DND-41 (cell line): ENCODE results near the gene SERGEF.
"Not testable (repeated sequence)": the region's sequence is repeated elsewhere in the genome, so short reads cannot be mapped to it uniquely, and the experiment has no call there.

ENCODE experiments used
- ATAC-seq: fragments of 200-7000 bp; cut with Tn5 transposase; 3 replicates; pipeline ENCODE4 v1.9.1; 2021; ENCODE audit warnings: low read depth; ENCODE audit not compliant: insufficient read depth
- DNase-seq: peaks from one replicate; pipeline ENCODE4 v3.0.0-alpha.2; 2020
- H2AFZ ChIP-seq: 2 replicates; pipeline ENCODE4 v1.6.0; 2012; ENCODE audit warnings: low read depth, low read length
- H3K27ac ChIP-seq: 2 replicates; pipeline ENCODE4 v1.5.1; 2012; ENCODE audit warnings: low read length, inconsistent platforms
- H3K27me3 ChIP-seq: fragments of 200-600 bp; sonication (generic); 2 replicates; pipeline ENCODE4 v1.6.0; 2012; ENCODE audit warnings: low read length, mild to moderate bottlenecking, inconsistent platforms; ENCODE audit not compliant: insufficient read depth, poor library complexity
- H3K36me3 ChIP-seq: 2 replicates; pipeline ENCODE4 v1.5.1; 2012; ENCODE audit warnings: low read length, inconsistent platforms; ENCODE audit not compliant: insufficient read depth
- H3K4me1 ChIP-seq: 2 replicates; pipeline ENCODE4 v1.5.1; 2012; ENCODE audit warnings: mild to moderate bottlenecking, low read length; ENCODE audit not compliant: insufficient read depth
- H3K4me2 ChIP-seq: 2 replicates; pipeline ENCODE4 v1.6.0; 2012; ENCODE audit warnings: mild to moderate bottlenecking, moderate library complexity, low read length, inconsistent platforms; ENCODE audit not compliant: insufficient read depth
- H3K4me3 ChIP-seq, 2 experiments: fragments of 200-600 bp in 1 of 2; shearing (Covaris generic) in 1 of 2; 2 replicates each; pipeline ENCODE4 v1.5.1; 2012 to 2016; ENCODE audit warnings: inconsistent platforms in 2 of 2, low read length in 2 of 2, mild to moderate bottlenecking in 2 of 2, low read depth in 1 of 2, moderate library complexity in 1 of 2
- H3K79me2 ChIP-seq: 2 replicates; pipeline ENCODE4 v1.6.0; 2012; ENCODE audit warnings: low read length, inconsistent platforms; ENCODE audit not compliant: insufficient read depth
- H3K9ac ChIP-seq: 2 replicates; pipeline ENCODE4 v1.6.0; 2012; ENCODE audit warnings: low read depth, mild to moderate bottlenecking, inconsistent platforms, low read length, moderate library complexity
- H3K9me3 ChIP-seq: 2 replicates; pipeline ENCODE4 v1.5.1; 2012; ENCODE audit warnings: low read length, moderate library complexity, mild to moderate bottlenecking, inconsistent platforms; ENCODE audit not compliant: insufficient read depth, severe bottlenecking
- H4K20me1 ChIP-seq: 2 replicates; pipeline ENCODE4 v1.6.0; 2012; ENCODE audit warnings: low read length; ENCODE audit not compliant: insufficient read depth
- EZH2 ChIP-seq: IDR thresholded peaks from 3 replicates; pipeline ENCODE4 v1.6.1; 2012; ENCODE audit warnings: borderline replicate concordance, low read depth, mild to moderate bottlenecking, moderate library complexity, low read length, inconsistent platforms; ENCODE audit not compliant: severe bottlenecking
- TF ChIP-seq, protein P1 (sequence below): IDR thresholded peaks from 2 replicates; pipeline ENCODE4 v1.5.1; 2012; ENCODE audit warnings: borderline replicate concordance, low read length, moderate library complexity, mild to moderate bottlenecking; ENCODE audit not compliant: poor library complexity, severe bottlenecking; ENCODE audit errors: extremely low read depth

Gene SERGEF

DNA sequence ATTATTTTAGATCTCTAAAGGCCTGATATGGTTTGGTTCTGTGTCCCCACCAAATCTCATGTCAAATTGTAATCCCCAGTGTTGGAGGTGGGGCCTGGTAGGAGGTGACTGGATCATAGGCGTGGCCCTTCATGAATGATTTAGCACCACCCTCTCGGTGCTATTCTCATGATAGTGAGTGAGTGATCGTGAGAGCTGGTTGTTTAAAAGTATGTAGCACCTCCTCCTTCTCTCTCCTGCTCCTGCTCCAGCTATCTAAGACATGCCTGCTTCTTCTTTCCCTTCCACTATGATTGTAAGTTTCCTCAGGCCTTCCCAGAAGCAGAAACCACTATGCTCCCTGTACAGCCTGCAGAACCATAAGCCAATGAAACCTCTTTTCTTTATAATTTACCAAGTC lies 114.1 kb downstream of the SERGEF start:
- Histone ChIP-seq H3K36me3 (no peaks in the 10 kb centered on the region), H3K9ac (no peak overlapping the region), H3K27ac (no peak overlapping the region), H3K4me1 (no peaks in the 10 kb centered on the region), H2AFZ (no peak overlapping the region), H3K4me2 (no peak overlapping the region), H3K4me3 (no peak overlapping the region), H3K27me3 (no peaks in the 10 kb centered on the region), H4K20me1 (no peaks in the 10 kb centered on the region), H3K9me3 (no peaks in the 10 kb centered on the region), H3K79me2 (no peaks in the 10 kb centered on the region)
- TF ChIP-seq EZH2, result no peak
- TF ChIP-seq, protein P1, sequence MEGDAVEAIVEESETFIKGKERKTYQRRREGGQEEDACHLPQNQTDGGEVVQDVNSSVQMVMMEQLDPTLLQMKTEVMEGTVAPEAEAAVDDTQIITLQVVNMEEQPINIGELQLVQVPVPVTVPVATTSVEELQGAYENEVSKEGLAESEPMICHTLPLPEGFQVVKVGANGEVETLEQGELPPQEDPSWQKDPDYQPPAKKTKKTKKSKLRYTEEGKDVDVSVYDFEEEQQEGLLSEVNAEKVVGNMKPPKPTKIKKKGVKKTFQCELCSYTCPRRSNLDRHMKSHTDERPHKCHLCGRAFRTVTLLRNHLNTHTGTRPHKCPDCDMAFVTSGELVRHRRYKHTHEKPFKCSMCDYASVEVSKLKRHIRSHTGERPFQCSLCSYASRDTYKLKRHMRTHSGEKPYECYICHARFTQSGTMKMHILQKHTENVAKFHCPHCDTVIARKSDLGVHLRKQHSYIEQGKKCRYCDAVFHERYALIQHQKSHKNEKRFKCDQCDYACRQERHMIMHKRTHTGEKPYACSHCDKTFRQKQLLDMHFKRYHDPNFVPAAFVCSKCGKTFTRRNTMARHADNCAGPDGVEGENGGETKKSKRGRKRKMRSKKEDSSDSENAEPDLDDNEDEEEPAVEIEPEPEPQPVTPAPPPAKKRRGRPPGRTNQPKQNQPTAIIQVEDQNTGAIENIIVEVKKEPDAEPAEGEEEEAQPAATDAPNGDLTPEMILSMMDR, result no peak
- ATAC-seq (no peak), DNase-seq (no peak)

GRCh38 chr11:17898071-17898470 lies 114.8 kb downstream of the SERGEF start:
- no peaks in the 10 kb centered on the region for H4K20me1 ChIP-seq
- H3K9ac ChIP-seq, result no peak overlapping the region
- no peak overlapping the region for H3K27ac ChIP-seq
- H3K4me3 ChIP-seq, result no peak overlapping the region
- no peak overlapping the region for H3K4me2 ChIP-seq
- ATAC-seq, result no peak
- H3K79me2 ChIP-seq, result no peaks in the 10 kb centered on the region
- no peaks in the 10 kb centered on the region for H3K4me1 ChIP-seq
- H3K36me3 ChIP-seq, result no peaks in the 10 kb centered on the region
- H3K9me3 ChIP-seq, result no peaks in the 10 kb centered on the region
- TF ChIP-seq, protein P1, result no peak
- no peak for TF ChIP-seq EZH2
- no peaks in the 10 kb centered on the region for H3K27me3 ChIP-seq
- DNase-seq, result no peak
- no peak overlapping the region for H2AFZ ChIP-seq

DNA sequence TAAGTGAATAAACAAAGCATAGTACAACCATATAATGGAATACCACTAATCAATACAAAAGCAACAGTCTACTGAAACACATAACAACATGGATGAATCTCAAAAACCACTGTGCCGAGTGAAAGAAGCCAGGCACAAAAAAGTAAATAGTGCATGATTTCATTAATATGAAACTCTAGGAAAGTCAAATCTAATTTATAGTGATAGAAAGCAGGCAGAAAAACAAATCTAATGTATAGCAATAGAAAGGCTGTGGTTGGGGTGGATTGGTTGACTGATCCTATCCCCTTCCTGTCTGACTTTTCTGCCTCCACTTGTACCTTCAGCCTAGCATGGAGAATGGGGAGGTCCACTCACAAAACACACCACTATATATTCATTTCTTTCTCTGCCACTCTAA lies 115.4 kb downstream of the SERGEF start:
- Histone ChIP-seq H3K27me3 (no peaks in the 10 kb centered on the region), H2AFZ (no peak overlapping the region), H3K36me3 (peaks cover 3% of the 10 kb centered on the region; the same call in 1 of the 2 replicates), H3K79me2 (no peaks in the 10 kb centered on the region), H3K9ac (no peak overlapping the region), H3K4me2 (no peak overlapping the region), H3K4me3 (no peak overlapping the region), H3K27ac (no peak overlapping the region), H4K20me1 (no peaks in the 10 kb centered on the region), H3K9me3 (no peaks in the 10 kb centered on the region), H3K4me1 (no peaks in the 10 kb centered on the region)
- no peak for TF ChIP-seq EZH2
- TF ChIP-seq, protein P1, result no peak
- ATAC-seq (no peak), DNase-seq (no peak)

- ATAC-seq, H3K79me2 ChIP-seq, H3K36me3 ChIP-seq, DNase-seq, H3K27ac ChIP-seq, H3K9ac ChIP-seq, H3K4me1 ChIP-seq, H3K4me2 ChIP-seq, H3K27me3 ChIP-seq, H2AFZ ChIP-seq, H3K4me3 ChIP-seq, H4K20me1 ChIP-seq, H3K9me3 ChIP-seq: not testable (repeated sequence)
Measured at GRCh38 chr11:17896496-17897151, 116.2 kb downstream of the SERGEF start.
